Esophagus muscularis mucosa (tissue), 4 donors: ENCODE results near the gene AMOTL1. TPM values are rescaled to one million over a fixed set of nuclear protein-coding genes. Genes with fewer than 3 reads are reported as not detected.

Source experiments
- DNase-seq: peaks from one replicate; pipeline ENCODE4 v3.0.0-alpha.2; 2017; ENCODE audit errors: extremely low spot score
- H3K27ac ChIP-seq, 4 donors: fragments of 200-600 bp; sonication (generic); replicated peaks in 1 of 4; 1 replicate in 3 of 4; 2 replicates in 1 of 4; pipeline ENCODE4 v1.5.1; 2016 to 2019; ENCODE audit warnings: mild to moderate bottlenecking in 1 of 4
- H3K27me3 ChIP-seq, 4 donors: fragments of 200-600 bp; sonication (generic); one replicate each; pipeline versions ENCODE4 v1.5.1 to v1.6.0; 2016 to 2019
- H3K36me3 ChIP-seq, 4 donors: fragments of 200-600 bp; sonication (generic); one replicate each; pipeline ENCODE4 v1.5.1; 2016 to 2019
- H3K4me1 ChIP-seq, 4 donors: fragments of 200-600 bp; sonication (generic); one replicate each; pipeline ENCODE4 v1.5.1; 2016 to 2019
- H3K4me3 ChIP-seq, 4 donors: fragments of 200-600 bp; sonication (generic); 1 replicate in 2 of 4; 2 replicates in 2 of 4; pipeline ENCODE4 v1.5.1; 2016 to 2019; ENCODE audit warnings: mild to moderate bottlenecking in 4 of 4, moderate library complexity in 1 of 4
- H3K9me3 ChIP-seq, 4 donors: fragments of 200-600 bp; sonication (generic); 1 replicate in 3 of 4; 2 replicates in 1 of 4; pipeline ENCODE4 v1.5.1; 2016 to 2019
- EP300 ChIP-seq: sonication (generic); formaldehyde crosslinking; IDR thresholded peaks from one replicate; pipeline ENCODE4 v1.6.1; 2017; ENCODE audit warnings: antibody characterized with exemption
- POLR2A ChIP-seq: fragments of 450-650 bp; IDR thresholded peaks from one replicate; pipeline ENCODE4 v1.6.1; 2017; ENCODE audit warnings: antibody characterized with exemption, moderate library complexity, mild to moderate bottlenecking, low read depth
- POLR2AphosphoS5 ChIP-seq, 2 donors: sonication (generic); formaldehyde crosslinking; IDR thresholded peaks; one replicate each; pipeline ENCODE4 v1.6.1; 2017; ENCODE audit warnings: antibody characterized with exemption in 2 of 2
- WGBS: methylation state at CpG from one replicate; pipeline ENCODE4 v1.1.5; 2018; 5-methylcytosine and 5-hydroxymethylcytosine counted together
- intact Hi-C: fragments of 100-400 bp; cut with DNase I; formaldehyde crosslinking; loops from one replicate; pipeline ENCODE4 v1.15.1; 2023
- total RNA-seq, 4 donors: library from RNA; depleted of rRNA; stranded (reverse); fragments of >200 nt; gene quantifications; one replicate each; pipeline versions ENCODE4 v1.1.0 to v1.2.1, GENCODE V29; 2016
- TF ChIP-seq, protein P1 (sequence below), 3 experiments: fragments of 200-600 bp in 2 of 3; fragments of 450-650 bp in 1 of 3; sonication (generic) in 2 of 3; IDR thresholded peaks; one replicate each; pipeline ENCODE4 v1.5.1; 2017 to 2019; ENCODE audit warnings: antibody characterized with exemption in 3 of 3, mild to moderate bottlenecking in 2 of 3, moderate library complexity in 1 of 3

The AMOTL1 gene
- total RNA-seq, 4 donors from 2014 or later, result 172 to 259 (median 182) TPM

DNA sequence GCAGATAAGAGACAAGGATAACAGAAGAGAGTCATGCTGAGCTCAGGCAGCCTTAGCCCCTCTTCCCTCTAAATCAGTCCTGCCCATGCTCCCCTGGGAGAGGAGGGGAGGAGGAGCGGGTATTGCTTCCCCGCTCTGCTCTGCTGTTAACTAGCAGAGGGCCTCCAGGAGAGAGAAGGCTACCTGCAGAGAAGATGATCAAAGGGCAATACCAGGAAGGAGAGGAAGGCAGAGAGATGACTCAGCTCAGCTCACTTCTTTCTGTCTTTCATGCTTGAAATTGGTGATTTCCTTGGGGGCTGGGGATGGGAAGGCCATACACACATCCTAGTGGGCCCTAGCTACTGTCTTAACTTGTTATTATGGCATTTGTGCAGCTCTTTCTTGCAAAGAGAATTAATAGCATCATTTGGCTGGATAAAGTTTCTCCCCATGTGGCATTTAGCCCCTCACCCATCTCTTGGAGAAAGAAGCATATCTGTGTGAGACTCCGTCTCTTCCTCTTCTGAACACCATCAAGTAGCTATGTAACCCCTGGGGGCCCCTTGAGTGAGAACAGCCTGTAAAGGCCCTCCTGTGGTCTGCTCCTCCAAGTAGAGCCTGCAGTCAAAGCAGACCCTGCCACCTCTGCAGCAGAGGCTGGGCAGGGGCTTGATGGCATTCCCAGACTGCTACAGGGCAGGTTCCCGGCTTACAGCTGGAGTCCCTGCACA is 33.4 kb upstream of the AMOTL1 start:
- DNase-seq, result peak; percentile 88
- no peak for TF ChIP-seq POLR2A
- TF ChIP-seq EP300, result no peak
- TF ChIP-seq, protein P1, sequence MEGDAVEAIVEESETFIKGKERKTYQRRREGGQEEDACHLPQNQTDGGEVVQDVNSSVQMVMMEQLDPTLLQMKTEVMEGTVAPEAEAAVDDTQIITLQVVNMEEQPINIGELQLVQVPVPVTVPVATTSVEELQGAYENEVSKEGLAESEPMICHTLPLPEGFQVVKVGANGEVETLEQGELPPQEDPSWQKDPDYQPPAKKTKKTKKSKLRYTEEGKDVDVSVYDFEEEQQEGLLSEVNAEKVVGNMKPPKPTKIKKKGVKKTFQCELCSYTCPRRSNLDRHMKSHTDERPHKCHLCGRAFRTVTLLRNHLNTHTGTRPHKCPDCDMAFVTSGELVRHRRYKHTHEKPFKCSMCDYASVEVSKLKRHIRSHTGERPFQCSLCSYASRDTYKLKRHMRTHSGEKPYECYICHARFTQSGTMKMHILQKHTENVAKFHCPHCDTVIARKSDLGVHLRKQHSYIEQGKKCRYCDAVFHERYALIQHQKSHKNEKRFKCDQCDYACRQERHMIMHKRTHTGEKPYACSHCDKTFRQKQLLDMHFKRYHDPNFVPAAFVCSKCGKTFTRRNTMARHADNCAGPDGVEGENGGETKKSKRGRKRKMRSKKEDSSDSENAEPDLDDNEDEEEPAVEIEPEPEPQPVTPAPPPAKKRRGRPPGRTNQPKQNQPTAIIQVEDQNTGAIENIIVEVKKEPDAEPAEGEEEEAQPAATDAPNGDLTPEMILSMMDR (IDR thresholded peaks at IDR 0.05), result no peak
- TF ChIP-seq POLR2AphosphoS5 (IDR thresholded peaks at IDR 0.05), result no peak
- Histone ChIP-seq H3K4me1 (peaks cover 19 to 63% (median 54%) of the 10 kb centered on the region in 4 donors), H3K27ac (no peak overlapping the region), H3K36me3 (no peaks in the 10 kb centered on the region), H3K27me3 (no peaks in the 10 kb centered on the region), H3K9me3 (no peaks in the 10 kb centered on the region), H3K4me3 (no peak overlapping the region)
- intact Hi-C loops, result no loop called here
- WGBS, result 85% methylated on average over 4 of the region's 4 CpGs

- TF ChIP-seq, protein P1 (IDR thresholded peaks at IDR 0.05), result no peak
- TF ChIP-seq POLR2A (no peak), EP300 (no peak)
- intact Hi-C loops, result no loop called here
Observed at GRCh38 chr11:94735907-94736306, 32.2 kb upstream of the AMOTL1 start.

DNA sequence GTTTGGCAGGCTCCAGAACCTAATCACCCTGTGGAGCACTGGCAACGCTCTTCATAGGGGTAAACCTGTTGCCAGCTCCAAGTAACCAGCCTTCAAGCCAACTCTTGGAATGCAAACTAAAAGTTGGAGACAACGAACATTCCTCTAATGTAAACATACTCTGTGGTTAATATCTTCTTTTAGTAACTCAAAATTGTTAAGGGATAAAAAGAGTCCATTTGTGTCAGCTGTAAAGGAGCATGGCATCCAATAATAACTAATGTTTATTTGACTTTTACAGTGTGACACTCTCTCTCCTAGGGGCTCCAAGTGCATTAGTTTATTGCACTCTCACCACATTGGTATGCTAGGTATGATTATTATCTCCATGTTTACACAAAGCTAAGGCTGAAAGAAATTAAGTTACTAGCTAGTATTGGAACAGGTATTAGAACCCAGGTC is 31.0 kb upstream of the AMOTL1 start:
- H3K27ac ChIP-seq, result peak overlapping the region; percentile 12 to 90 (median 72)

More at GRCh38 chr11:94735907-94736306, 32.2 kb upstream of the AMOTL1 start:
- H3K27ac ChIP-seq, result no peak overlapping the region
- WGBS, result 68% methylated on average over 4 of the region's 4 CpGs
- peaks cover 25 to 73% (median 60%) of the 10 kb centered on the region in 4 donors for H3K4me1 ChIP-seq
- no peaks in the 10 kb centered on the region for H3K27me3 ChIP-seq
- H3K4me3 ChIP-seq, result no peak overlapping the region
- DNase-seq, result peak; percentile 29
- no peaks in the 10 kb centered on the region for H3K36me3 ChIP-seq
- no peaks in the 10 kb centered on the region for H3K9me3 ChIP-seq

DNA sequence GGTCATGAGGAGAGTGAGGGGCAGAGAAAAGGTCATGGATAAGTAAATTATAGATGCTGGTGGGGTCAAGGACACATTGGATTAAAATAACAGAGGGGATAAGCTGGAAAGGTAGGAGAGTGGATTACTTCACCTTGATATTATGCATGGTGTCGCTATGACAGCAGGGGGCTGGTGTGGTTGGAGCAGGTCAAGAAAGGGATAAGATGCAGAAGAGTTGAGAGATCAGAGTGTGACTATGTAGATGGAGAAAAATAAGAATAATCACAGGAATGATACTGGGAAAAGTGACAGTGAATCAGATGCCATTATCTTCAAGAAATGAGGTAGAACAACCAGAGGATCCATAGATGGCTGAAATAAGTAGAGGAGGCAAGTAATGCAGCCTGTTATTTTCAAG is 29.4 kb upstream of the AMOTL1 start:
- peaks cover 28 to 74% (median 62%) of the 10 kb centered on the region in 4 donors for H3K4me1 ChIP-seq
- no peaks in the 10 kb centered on the region for H3K27me3 ChIP-seq
- TF ChIP-seq POLR2A (no peak), EP300 (no peak), POLR2AphosphoS5 (IDR thresholded peaks at IDR 0.05) (no peak)
- TF ChIP-seq, protein P1 (IDR thresholded peaks at IDR 0.05), result no peak
- H3K36me3 ChIP-seq, result no peaks in the 10 kb centered on the region
- intact Hi-C loops, result no loop called here
- H3K27ac ChIP-seq, result peak overlapping the region in 3 of 4 donors; percentile 83 to 90 (median 84)
- DNase-seq, result peak; percentile 64
- H3K4me3 ChIP-seq, result no peak overlapping the region
- 97% methylated on average over 1 of the region's 1 CpG for WGBS
- H3K9me3 ChIP-seq, result no peaks in the 10 kb centered on the region

More for the DNA sequence above, 31.0 kb upstream of the AMOTL1 start:
- peak; percentile 34 for DNase-seq
- Histone ChIP-seq H3K4me3 (no peak overlapping the region), H3K9me3 (no peaks in the 10 kb centered on the region), H3K4me1 (peaks cover 28 to 79% (median 62%) of the 10 kb centered on the region in 4 donors), H3K36me3 (no peaks in the 10 kb centered on the region), H3K27me3 (no peaks in the 10 kb centered on the region)
- 46% methylated on average over 2 of the region's 2 CpGs for WGBS
- TF ChIP-seq EP300 (no peak), POLR2A (no peak), POLR2AphosphoS5 (IDR thresholded peaks at IDR 0.05) (no peak)
- TF ChIP-seq, protein P1 (IDR thresholded peaks at IDR 0.05), result no peak
- intact Hi-C loops, result no loop called here
